Measurements from ENCODE around the gene CLEC4D. TPM values are rescaled to one million over a fixed set of nuclear protein-coding genes. Genes with fewer than 3 reads are reported as not detected.
A peak's percentile ranks its signal among the peaks of the same experiment; 100 is the strongest.
"Not testable (repeated sequence)": the region's sequence is repeated elsewhere in the genome, so short reads cannot be mapped to it uniquely, and the experiment has no call there.

The CLEC4D gene
- total and polyA plus RNA-seq, 2 experiments from 2014 or later, result 0.24 to 0.90 TPM

- no peak overlapping the region for H3K4me3 ChIP-seq
- H3K79me2 ChIP-seq (replicated peaks; ENCODE audit: insufficient read depth), result no peaks in the 10 kb centered on the region
- H3K27me3 ChIP-seq (ENCODE audit: insufficient read depth), result no peaks in the 10 kb centered on the region
- H3K27ac ChIP-seq (ENCODE audit: low read depth), result no peak overlapping the region
- H4K20me1 ChIP-seq (replicated peaks; ENCODE audit: insufficient read depth), result no peaks in the 10 kb centered on the region
- no peak overlapping the region for H3K4me2 ChIP-seq
- no peaks in the 10 kb centered on the region for H3K36me3 Mint-ChIP-seq (ENCODE audit: low read depth)
- peaks cover 7% of the 10 kb centered on the region; the same call in 1 of the 2 replicates for H3K4me1 ChIP-seq (ENCODE audit: insufficient read depth)
- no peak overlapping the region for H3K4me3 Mint-ChIP-seq
- DNase-seq (ENCODE audit: low spot score) (no peak), ATAC-seq (no peak)
- no peak for TF ChIP-seq NANOG (IDR thresholded peaks at IDR 0.05; ENCODE audit: borderline replicate concordance)
- no peak for TF ChIP-seq CREB1 (CRISPR knock-in tag; IDR thresholded peaks at IDR 0.05; ENCODE audit: low read depth)
- no peak for TF ChIP-seq JUNB (IDR thresholded peaks at IDR 0.05; ENCODE audit: unreplicated experiment)
- TF ChIP-seq EZH2phosphoT487 (IDR thresholded peaks at IDR 0.05; ENCODE audit: unreplicated experiment), result no peak
- no peak for TF ChIP-seq CTCF (conservative IDR thresholded peaks at IDR 0.05; ENCODE audit: low read depth in 2 of 2)
- no peak overlapping the region for H2AFZ ChIP-seq
- H3K9me3 Mint-ChIP-seq, result no peaks in the 10 kb centered on the region
- no peak overlapping the region for H3K27ac Mint-ChIP-seq
- peaks cover 2% of the 10 kb centered on the region for H3K27me3 Mint-ChIP-seq (ENCODE audit: insufficient read depth, low read depth, poor library complexity)
- H3K4me1 Mint-ChIP-seq, result peaks cover 4% of the 10 kb centered on the region
- no peaks in the 10 kb centered on the region for H3F3A ChIP-seq (replicated peaks; ENCODE audit: low read depth)
- no peaks in the 10 kb centered on the region for H3K9me2 ChIP-seq (ENCODE audit: insufficient read depth)
- no peaks in the 10 kb centered on the region for H3K36me3 ChIP-seq (ENCODE audit: insufficient read depth)
Observed at GRCh38 chr12:8532045-8532444, 18.7 kb downstream of the CLEC4D start.

- not testable (repeated sequence) for H3K27ac Mint-ChIP-seq; H3K4me3 ChIP-seq; H3F3A ChIP-seq (replicated peaks; ENCODE audit: low read depth); H3K4me1 ChIP-seq (ENCODE audit: insufficient read depth); H3K27me3 ChIP-seq (ENCODE audit: insufficient read depth); H3K79me2 ChIP-seq (replicated peaks; ENCODE audit: insufficient read depth); H3K27me3 Mint-ChIP-seq (ENCODE audit: insufficient read depth, low read depth, poor library complexity); ATAC-seq; H3K4me1 Mint-ChIP-seq; H3K9me2 ChIP-seq (ENCODE audit: insufficient read depth); H3K4me2 ChIP-seq; H4K20me1 ChIP-seq (replicated peaks; ENCODE audit: insufficient read depth); H3K27ac ChIP-seq (ENCODE audit: low read depth); H2AFZ ChIP-seq; H3K4me3 Mint-ChIP-seq; H3K36me3 Mint-ChIP-seq (ENCODE audit: low read depth); H3K36me3 ChIP-seq (ENCODE audit: insufficient read depth)
- peaks cover 11% of the 10 kb centered on the region for H3K9me3 Mint-ChIP-seq
- peak; percentile 58 for DNase-seq (ENCODE audit: low spot score)
- TF ChIP-seq CTCF (conservative IDR thresholded peaks at IDR 0.05; ENCODE audit: low read depth in 2 of 2), result peak; percentile 56 to 73
Observed at GRCh38 chr12:8537820-8538219, 24.5 kb downstream of the CLEC4D start.

- H3K4me3 Mint-ChIP-seq; H3K4me3 ChIP-seq; H3K4me1 ChIP-seq (ENCODE audit: insufficient read depth); H3K9me2 ChIP-seq (ENCODE audit: insufficient read depth); H3K79me2 ChIP-seq (replicated peaks; ENCODE audit: insufficient read depth); H3K36me3 Mint-ChIP-seq (ENCODE audit: low read depth); H4K20me1 ChIP-seq (replicated peaks; ENCODE audit: insufficient read depth); H3K36me3 ChIP-seq (ENCODE audit: insufficient read depth); H3K27ac ChIP-seq (ENCODE audit: low read depth); ATAC-seq; DNase-seq (ENCODE audit: low spot score); H3F3A ChIP-seq (replicated peaks; ENCODE audit: low read depth); H3K4me2 ChIP-seq; H3K27me3 Mint-ChIP-seq (ENCODE audit: insufficient read depth, low read depth, poor library complexity); H3K27me3 ChIP-seq (ENCODE audit: insufficient read depth); H3K27ac Mint-ChIP-seq; H3K4me1 Mint-ChIP-seq: not testable (repeated sequence)
- peak within 1 kb of the TSS; percentile 85 for H2AFZ ChIP-seq
- peaks cover 11% of the 10 kb centered on the region for H3K9me3 Mint-ChIP-seq
Observed at GRCh38 chr12:8540831-8541230, 27.5 kb downstream of the CLEC4D start, which contains the start of gene CLEC4E. TSS of gene CLEC4E (minus strand) at chr12:8540905. CDS start at chr12:8540797, 108 bp downstream.

Measured in GM23338 (cell line).